Psoas muscle (tissue), 8 donors: ENCODE data around the gene SLC25A2. TPM values are rescaled to one million over a fixed set of nuclear protein-coding genes. Genes with fewer than 3 reads are reported as not detected.

Source experiments
- ATAC-seq, 4 donors: fragments of 200-7000 bp; cut with Tn5 transposase; one replicate each; pipeline ENCODE4 v1.9.1; 2020; ENCODE audit warnings: moderate library complexity in 3 of 4, mild to moderate bottlenecking in 2 of 4
- DNase-seq, 2 donors: peaks; one replicate each; pipeline ENCODE4 v3.0.0-alpha.2; 2020
- H3K27ac ChIP-seq: fragments of 200-600 bp; one replicate; pipeline ENCODE4 v1.8.0; 2022
- H3K27me3 ChIP-seq, 3 donors: fragments of 200-600 bp in 1 of 3; one replicate each; pipeline versions ENCODE4 v1.6.1 to v1.8.0; 2013 to 2022; ENCODE audit warnings: low read length in 2 of 3, mild to moderate bottlenecking in 2 of 3, moderate library complexity in 1 of 3; ENCODE audit not compliant: insufficient read depth in 3 of 3
- H3K36me3 ChIP-seq, 2 donors: fragments of 200-600 bp in 1 of 2; one replicate each; pipeline versions ENCODE4 v1.6.1 to v1.8.0; 2013 to 2022; ENCODE audit warnings: low read depth in 1 of 2, mild to moderate bottlenecking in 1 of 2, moderate library complexity in 1 of 2; ENCODE audit not compliant: insufficient read depth in 1 of 2
- H3K4me1 ChIP-seq: fragments of 200-600 bp; one replicate; pipeline ENCODE4 v1.8.0; 2022
- H3K4me3 ChIP-seq: fragments of 200-600 bp; one replicate; pipeline ENCODE4 v1.8.0; 2022; ENCODE audit warnings: mild to moderate bottlenecking
- H3K9me3 ChIP-seq: fragments of 200-600 bp; one replicate; pipeline ENCODE4 v1.8.0; 2022
- WGBS, 3 donors: extraction: QIAGEN DNeasy Blood & Tissue Kit; methylation state at CpG; one replicate each; pipeline versions ENCODE4 v1.1.6 to v1.1.7; 2013; 5-methylcytosine and 5-hydroxymethylcytosine counted together
- intact Hi-C, 2 donors: fragments of 100-400 bp; cut with DNase I; formaldehyde crosslinking; loops; one replicate each; pipeline versions ENCODE4 v1.11.0 to v1.14.2; 2022
- polyA plus RNA-seq, 3 donors: library from polyadenylated mRNA; stranded (reverse); fragments of 200-250 nt; gene quantifications; one replicate each; pipeline ENCODE4 v1.2.3, GENCODE V29; 2013
- total RNA-seq, 4 donors: library from RNA; stranded (reverse); fragmentation: NEBNext Ultra II Directional in 2 of 4; extraction: Animal tissue kit (Norgen Biotek cat#: 25700) in 2 of 4; gene quantifications; one replicate each; pipeline versions ENCODE4 v1.2.1 to v1.2.4, GENCODE V29; 2021 to 2023
- TF ChIP-seq, protein P1 (sequence below): fragments of 200-600 bp; IDR thresholded peaks from one replicate; pipeline ENCODE4 v1.8.0; 2022; ENCODE audit warnings: antibody characterized with exemption
- donor health status: healthy with polysubstance abuse.
- donor health status: DM: no; HTN: no; CAD: no; lungs with moderate emphysema.
- donor health status: Bipolar disorder and iron deficiency.
- donor health status: healthy.
- donor health status: DM: yes; HTN: yes; CAD: no.
- donor health status: DM: no; HTN: no; CAD: no.
- donor health status: DM: no; HTN: no; CAD: no.
- donor health status: DM: yes; HTN: yes; CAD: no.

Gene SLC25A2
- total and polyA plus RNA-seq, 7 donors = 0.04 to 0.32 (median 0.19) TPM; not detected in 4

DNA sequence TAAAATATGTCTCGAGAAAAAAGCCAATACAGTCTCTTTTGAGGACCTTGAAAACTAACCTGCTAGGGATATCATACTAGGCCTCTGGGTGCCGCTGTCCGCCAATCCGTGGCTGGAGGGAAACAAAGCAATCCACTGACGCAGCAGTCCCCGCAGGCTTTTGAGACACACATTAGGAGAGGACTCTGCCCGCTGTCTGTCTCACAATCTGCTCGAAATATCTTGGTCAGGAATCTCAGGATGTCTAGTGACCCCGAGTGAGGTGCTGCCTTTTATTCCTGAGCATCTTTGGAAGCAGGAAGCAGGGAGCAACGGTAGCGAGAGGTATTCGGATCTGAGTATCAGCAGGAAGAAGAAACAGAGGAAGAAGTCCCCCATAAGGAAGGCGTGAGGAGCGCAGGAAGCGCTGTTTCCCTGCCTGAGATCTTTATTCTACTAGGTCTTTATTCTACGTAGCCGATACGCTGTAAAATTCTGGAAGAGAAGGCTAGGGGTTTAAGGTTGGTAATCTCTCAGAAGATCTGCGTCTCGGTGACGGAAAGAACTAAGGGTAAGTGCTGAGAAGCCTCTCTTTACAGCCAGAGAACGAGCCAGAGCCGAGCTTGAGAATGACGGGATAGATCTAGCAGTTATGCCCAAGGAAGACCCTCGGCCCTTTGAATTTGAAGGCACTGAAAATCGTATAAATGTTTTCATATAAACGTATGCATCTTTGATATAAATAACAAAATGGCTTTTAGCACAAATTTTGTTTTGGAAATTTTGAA lies 22.4 kb upstream of the SLC25A2 start:
- peak; percentile 89 to 97 (median 94) for ATAC-seq
- H3K4me3 ChIP-seq = peak overlapping the region; percentile 70
- H3K27ac ChIP-seq = peak overlapping the region; percentile 85
- H3K4me1 ChIP-seq = peaks cover 4% of the 10 kb centered on the region
- TF ChIP-seq, protein P1, sequence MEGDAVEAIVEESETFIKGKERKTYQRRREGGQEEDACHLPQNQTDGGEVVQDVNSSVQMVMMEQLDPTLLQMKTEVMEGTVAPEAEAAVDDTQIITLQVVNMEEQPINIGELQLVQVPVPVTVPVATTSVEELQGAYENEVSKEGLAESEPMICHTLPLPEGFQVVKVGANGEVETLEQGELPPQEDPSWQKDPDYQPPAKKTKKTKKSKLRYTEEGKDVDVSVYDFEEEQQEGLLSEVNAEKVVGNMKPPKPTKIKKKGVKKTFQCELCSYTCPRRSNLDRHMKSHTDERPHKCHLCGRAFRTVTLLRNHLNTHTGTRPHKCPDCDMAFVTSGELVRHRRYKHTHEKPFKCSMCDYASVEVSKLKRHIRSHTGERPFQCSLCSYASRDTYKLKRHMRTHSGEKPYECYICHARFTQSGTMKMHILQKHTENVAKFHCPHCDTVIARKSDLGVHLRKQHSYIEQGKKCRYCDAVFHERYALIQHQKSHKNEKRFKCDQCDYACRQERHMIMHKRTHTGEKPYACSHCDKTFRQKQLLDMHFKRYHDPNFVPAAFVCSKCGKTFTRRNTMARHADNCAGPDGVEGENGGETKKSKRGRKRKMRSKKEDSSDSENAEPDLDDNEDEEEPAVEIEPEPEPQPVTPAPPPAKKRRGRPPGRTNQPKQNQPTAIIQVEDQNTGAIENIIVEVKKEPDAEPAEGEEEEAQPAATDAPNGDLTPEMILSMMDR = peak; percentile 58
- no peaks in the 10 kb centered on the region for H3K36me3 ChIP-seq
- peaks cover 10% of the 10 kb centered on the region for H3K9me3 ChIP-seq
- intact Hi-C loops = loop anchor here in 1 of 2 donors (10.0 kb wide), 1 partner anchor 201 kb away; the partner anchor contains the start of gene PCDHB4
- 5 to 10% (median 9%) methylated on average over 27 of the region's 27 CpGs for WGBS, 3 donors
- H3K27me3 ChIP-seq = no peaks in the 10 kb centered on the region
- peak; percentile 74 to 83 for DNase-seq

DNA sequence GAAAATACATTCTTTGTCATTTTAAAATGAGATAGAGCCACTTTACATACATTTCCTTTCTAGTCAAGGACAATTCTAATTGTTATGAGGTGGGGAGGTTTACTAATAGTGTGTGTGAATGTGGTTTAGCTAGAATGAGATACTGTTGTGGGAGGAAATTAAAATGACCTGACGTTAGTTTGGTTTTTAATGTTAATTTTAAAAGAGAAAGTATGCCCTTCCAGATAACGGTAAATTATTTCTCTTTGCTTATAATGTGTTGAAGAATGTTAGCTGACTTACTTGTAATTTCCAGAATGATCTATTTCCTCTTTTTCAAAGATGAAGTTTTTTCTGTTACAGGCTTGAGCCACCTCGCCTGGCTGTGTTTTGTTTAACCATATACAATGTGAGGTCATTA lies 18.4 kb upstream of the SLC25A2 start:
- Histone ChIP-seq H3K9me3 (peaks cover 32% of the 10 kb centered on the region), H3K27me3 (no peaks in the 10 kb centered on the region), H3K4me1 (peaks cover 17% of the 10 kb centered on the region), H3K4me3 (no peak overlapping the region), H3K36me3 (peaks cover 7 to 17% of the 10 kb centered on the region in 2 donors), H3K27ac (no peak overlapping the region)
- DNase-seq (no peak), ATAC-seq (no peak)
- TF ChIP-seq, protein P1 = no peak
- intact Hi-C loops = loop anchor here in 1 of 2 donors (5.0 to 10.0 kb wide), 2 partner anchors 197 to 235 kb away; partner anchors contain the start of gene PCDHB4
- 94 to 95% (median 94%) methylated on average over 3 of the region's 3 CpGs for WGBS, 3 donors

DNA sequence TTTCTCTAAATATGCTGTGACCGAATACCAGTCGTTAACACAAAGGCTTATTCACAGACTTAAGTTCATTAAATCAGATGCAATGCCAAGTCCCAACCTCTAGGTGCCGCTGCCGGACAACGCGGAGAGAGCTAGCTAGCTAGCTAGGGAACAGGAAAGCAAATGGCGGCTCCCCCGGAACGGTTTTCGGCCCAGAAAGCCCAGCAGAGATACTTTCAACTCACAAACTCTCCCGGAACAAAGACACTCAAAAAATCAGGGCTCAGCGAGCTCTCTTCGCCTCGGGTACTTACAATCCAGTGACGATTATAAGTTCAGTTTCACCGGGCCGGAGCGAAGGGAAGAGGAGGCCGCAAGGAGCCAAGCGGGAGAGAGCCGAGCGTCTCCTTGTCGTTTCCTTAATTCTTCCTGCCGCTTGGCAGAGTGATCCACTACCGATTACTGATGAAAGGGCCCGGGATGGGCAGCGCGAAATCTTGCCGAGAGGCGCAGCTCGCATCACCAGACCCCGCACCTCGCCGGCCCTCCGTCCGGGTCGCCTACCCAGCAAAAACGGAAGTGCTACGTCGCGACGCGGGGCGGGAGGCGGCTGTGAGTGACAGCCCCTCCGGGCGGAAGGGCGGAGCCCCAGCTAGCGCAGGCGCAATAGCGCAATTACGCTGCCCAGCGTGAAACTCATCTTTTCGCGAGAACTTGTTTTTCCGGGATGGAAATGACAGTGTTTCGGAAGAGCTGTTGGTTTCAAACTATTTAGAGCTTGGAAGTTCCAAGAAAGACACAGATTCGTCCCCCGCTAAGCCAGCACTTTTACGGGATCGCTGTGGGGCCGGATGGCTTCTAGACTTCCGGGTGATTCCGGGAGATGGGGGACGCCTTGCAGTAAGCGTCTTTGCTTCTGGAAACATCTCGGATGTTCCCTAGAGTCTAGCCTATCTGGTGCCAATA lies 16.6 kb upstream of the SLC25A2 start, which contains the start of gene TAF7:
Gene TAF7 (minus strand): TSS at position 560 of the 945 bp plus-strand sequence. CDS start 740 bp downstream, outside the sequence.
- intact Hi-C loops = loop anchor here in 1 of 2 donors (5.0 to 10.0 kb wide), 2 partner anchors 196 to 237 kb away; partner anchors contain the start of gene PCDHB4
- DNase-seq (peak; percentile 91 to 97), ATAC-seq (peak; percentile 96 to 99 (median 98))
- Histone ChIP-seq H3K36me3 (peaks cover 9 to 27% of the 10 kb centered on the region in 2 donors), H3K9me3 (peaks cover 48% of the 10 kb centered on the region), H3K27me3 (no peaks in the 10 kb centered on the region), H3K27ac (peak within 1 kb of the TSS; percentile 98), H3K4me3 (peak within 1 kb of the TSS; percentile 81), H3K4me1 (peaks cover 17% of the 10 kb centered on the region)
- WGBS, 3 donors = 1% methylated on average over 67 of the region's 67 CpGs
- TF ChIP-seq, protein P1 = peak; percentile 89

DNA sequence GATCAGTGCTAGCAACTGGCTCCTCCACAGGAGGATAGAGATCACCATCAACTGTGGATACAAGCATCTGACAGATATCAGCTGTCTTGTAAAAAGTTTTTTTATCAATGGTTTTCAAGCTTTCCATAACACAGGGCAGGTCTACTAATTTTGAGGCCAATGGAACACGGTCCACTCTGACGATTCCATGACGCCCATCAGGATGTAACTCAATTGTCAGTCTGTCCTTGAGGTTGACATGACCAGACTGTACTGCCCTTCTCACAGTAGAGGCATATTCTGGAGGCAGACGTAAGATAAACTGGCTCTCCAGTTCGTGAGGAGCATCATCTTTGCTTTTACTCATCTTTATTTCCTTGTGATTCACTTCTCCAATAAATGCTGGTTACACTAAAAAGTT lies 15.8 kb upstream of the SLC25A2 start:
- no peak for DNase-seq
- peaks cover 9 to 27% of the 10 kb centered on the region in 2 donors for H3K36me3 ChIP-seq
- H3K9me3 ChIP-seq = peaks cover 52% of the 10 kb centered on the region
- 60 to 67% (median 67%) methylated on average over 5 of the region's 5 CpGs for WGBS, 3 donors
- TF ChIP-seq, protein P1 = no peak
- peak in 3 of 4 donors; percentile 26 to 40 (median 28) for ATAC-seq
- peak overlapping the region; percentile 81 for H3K4me3 ChIP-seq
- intact Hi-C loops = loop anchor here in 1 of 2 donors (5.0 to 10.0 kb wide), 2 partner anchors 195 to 238 kb away; partner anchors contain the start of gene PCDHB4
- H3K4me1 ChIP-seq = peaks cover 17% of the 10 kb centered on the region
- H3K27me3 ChIP-seq = no peaks in the 10 kb centered on the region
- peak overlapping the region; percentile 98 for H3K27ac ChIP-seq
